ENCODE measurements around the gene LRRC47.

LRRC47 gene

DNA sequence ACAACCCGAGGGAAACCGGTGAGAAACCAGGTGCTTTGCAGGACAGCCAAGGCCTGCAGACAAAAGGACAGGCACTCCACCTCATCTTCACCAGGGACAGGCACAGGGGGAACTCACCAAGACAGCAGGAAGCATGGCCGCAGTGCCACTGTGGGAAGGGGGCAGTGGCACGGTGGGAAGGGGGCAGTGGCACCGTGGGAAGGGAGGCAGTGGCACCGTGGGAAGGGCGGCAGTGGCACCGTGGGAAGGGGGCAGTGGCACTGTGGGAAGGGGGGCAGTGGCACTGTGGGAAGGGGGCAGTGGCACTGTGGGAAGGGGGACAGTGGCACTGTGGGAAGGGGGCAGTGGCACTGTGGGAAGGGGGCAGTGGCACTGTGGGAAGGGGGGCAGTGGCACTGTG is 28.4 kb upstream of the LRRC47 start:
- H3K79me2 ChIP-seq (ENCODE audit: insufficient read depth, low read length): no peaks in the 10 kb centered on the region
- no peak overlapping the region for H3K9ac ChIP-seq (ENCODE audit: low read length)
- no peak overlapping the region for H3K4me2 ChIP-seq (ENCODE audit: low read length)
- no peak overlapping the region for H3K4me3 ChIP-seq (ENCODE audit: low read depth, low read length, poor library complexity, severe bottlenecking)
- peaks cover 79% of the 10 kb centered on the region for H3K36me3 ChIP-seq (ENCODE audit: insufficient read depth, low read length)
- H3K27ac ChIP-seq (ENCODE audit: low read depth, low read length, poor library complexity, severe bottlenecking): no peak overlapping the region
- H3F3A ChIP-seq (ENCODE audit: insufficient read depth, low read length): no peaks in the 10 kb centered on the region
- no peaks in the 10 kb centered on the region for H3K4me1 ChIP-seq (ENCODE audit: insufficient read depth, low read length, severe bottlenecking)
- H4K20me1 ChIP-seq (ENCODE audit: insufficient read depth, low read length): no peaks in the 10 kb centered on the region
- H3K9me2 ChIP-seq (ENCODE audit: low read depth, low read length): no peaks in the 10 kb centered on the region
- H3K27me3 ChIP-seq (ENCODE audit: insufficient read depth, low read length): no peaks in the 10 kb centered on the region
- TF ChIP-seq EZH2 (IDR thresholded peaks at IDR 0.05; ENCODE audit: borderline replicate concordance, low read length): no peak
- TF ChIP-seq, protein P1, sequence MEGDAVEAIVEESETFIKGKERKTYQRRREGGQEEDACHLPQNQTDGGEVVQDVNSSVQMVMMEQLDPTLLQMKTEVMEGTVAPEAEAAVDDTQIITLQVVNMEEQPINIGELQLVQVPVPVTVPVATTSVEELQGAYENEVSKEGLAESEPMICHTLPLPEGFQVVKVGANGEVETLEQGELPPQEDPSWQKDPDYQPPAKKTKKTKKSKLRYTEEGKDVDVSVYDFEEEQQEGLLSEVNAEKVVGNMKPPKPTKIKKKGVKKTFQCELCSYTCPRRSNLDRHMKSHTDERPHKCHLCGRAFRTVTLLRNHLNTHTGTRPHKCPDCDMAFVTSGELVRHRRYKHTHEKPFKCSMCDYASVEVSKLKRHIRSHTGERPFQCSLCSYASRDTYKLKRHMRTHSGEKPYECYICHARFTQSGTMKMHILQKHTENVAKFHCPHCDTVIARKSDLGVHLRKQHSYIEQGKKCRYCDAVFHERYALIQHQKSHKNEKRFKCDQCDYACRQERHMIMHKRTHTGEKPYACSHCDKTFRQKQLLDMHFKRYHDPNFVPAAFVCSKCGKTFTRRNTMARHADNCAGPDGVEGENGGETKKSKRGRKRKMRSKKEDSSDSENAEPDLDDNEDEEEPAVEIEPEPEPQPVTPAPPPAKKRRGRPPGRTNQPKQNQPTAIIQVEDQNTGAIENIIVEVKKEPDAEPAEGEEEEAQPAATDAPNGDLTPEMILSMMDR (IDR thresholded peaks at IDR 0.05; ENCODE audit: low read length): no peak
- H3K9me3 ChIP-seq (ENCODE audit: low read length): no peaks in the 10 kb centered on the region
- H2AFZ ChIP-seq (ENCODE audit: low read length): no peak overlapping the region

GRCh38 chr1:3822421-3822820 is 26.1 kb upstream of the LRRC47 start:
- TF ChIP-seq, protein P1 (IDR thresholded peaks at IDR 0.05; ENCODE audit: low read length): no peak
- no peak for TF ChIP-seq EZH2 (IDR thresholded peaks at IDR 0.05; ENCODE audit: borderline replicate concordance, low read length)
- H3K9ac ChIP-seq (ENCODE audit: low read length): no peak overlapping the region
- no peak overlapping the region for H2AFZ ChIP-seq (ENCODE audit: low read length)
- H3K4me1 ChIP-seq (ENCODE audit: insufficient read depth, low read length, severe bottlenecking): no peaks in the 10 kb centered on the region
- peaks cover 64% of the 10 kb centered on the region for H3K36me3 ChIP-seq (ENCODE audit: insufficient read depth, low read length)
- H3K79me2 ChIP-seq (ENCODE audit: insufficient read depth, low read length): no peaks in the 10 kb centered on the region
- H3K9me2 ChIP-seq (ENCODE audit: low read depth, low read length): no peaks in the 10 kb centered on the region
- H3K9me3 ChIP-seq (ENCODE audit: low read length): no peaks in the 10 kb centered on the region
- no peak overlapping the region for H3K4me2 ChIP-seq (ENCODE audit: low read length)
- no peaks in the 10 kb centered on the region for H3F3A ChIP-seq (ENCODE audit: insufficient read depth, low read length)
- H3K27me3 ChIP-seq (ENCODE audit: insufficient read depth, low read length): no peaks in the 10 kb centered on the region
- H3K27ac ChIP-seq (ENCODE audit: low read depth, low read length, poor library complexity, severe bottlenecking): no peak overlapping the region
- no peaks in the 10 kb centered on the region for H4K20me1 ChIP-seq (ENCODE audit: insufficient read depth, low read length)
- H3K4me3 ChIP-seq (ENCODE audit: low read depth, low read length, poor library complexity, severe bottlenecking): no peak overlapping the region

- H2AFZ ChIP-seq (ENCODE audit: low read length): no peak overlapping the region
- no peaks in the 10 kb centered on the region for H3K79me2 ChIP-seq (ENCODE audit: insufficient read depth, low read length)
- no peak overlapping the region for H3K4me3 ChIP-seq (ENCODE audit: low read depth, low read length, poor library complexity, severe bottlenecking)
- no peak overlapping the region for H3K9ac ChIP-seq (ENCODE audit: low read length)
- H3K9me2 ChIP-seq (ENCODE audit: low read depth, low read length): no peaks in the 10 kb centered on the region
- H4K20me1 ChIP-seq (ENCODE audit: insufficient read depth, low read length): no peaks in the 10 kb centered on the region
- H3K4me2 ChIP-seq (ENCODE audit: low read length): no peak overlapping the region
- TF ChIP-seq, protein P1 (IDR thresholded peaks at IDR 0.05; ENCODE audit: low read length): no peak
- TF ChIP-seq EZH2 (IDR thresholded peaks at IDR 0.05; ENCODE audit: borderline replicate concordance, low read length): no peak
- H3K4me1 ChIP-seq (ENCODE audit: insufficient read depth, low read length, severe bottlenecking): no peaks in the 10 kb centered on the region
- no peaks in the 10 kb centered on the region for H3K9me3 ChIP-seq (ENCODE audit: low read length)
- no peak overlapping the region for H3K27ac ChIP-seq (ENCODE audit: low read depth, low read length, poor library complexity, severe bottlenecking)
- H3K36me3 ChIP-seq (ENCODE audit: insufficient read depth, low read length): peaks cover 60% of the 10 kb centered on the region
- H3K27me3 ChIP-seq (ENCODE audit: insufficient read depth, low read length): no peaks in the 10 kb centered on the region
- no peaks in the 10 kb centered on the region for H3F3A ChIP-seq (ENCODE audit: insufficient read depth, low read length)
These were observed 25.6 kb upstream of the LRRC47 start for GRCh38 chr1:3821908-3822307.

All from OCI-LY1 (cell line).